OCI-LY3 (cell line): Measurements from ENCODE around the gene ASCL5.

Experiments
- H2AFZ ChIP-seq: fragments of 200-600, 300-600 bp; shearing (Covaris generic); 2 replicates; pipeline ENCODE4 v1.6.0; 2014; ENCODE audit warnings: antibody characterized with exemption, low read depth, low read length
- H3K27ac ChIP-seq: fragments of 200-600, 300-600 bp; sonication (generic); 2 replicates; pipeline ENCODE4 v1.5.1; 2014; ENCODE audit warnings: mild to moderate bottlenecking, low read length, moderate library complexity, mixed read lengths
- H3K27me3 ChIP-seq: fragments of 200-600, 300-600 bp; sonication (generic); 2 replicates; pipeline ENCODE4 v1.6.1; 2014; ENCODE audit warnings: low read depth, low read length, mixed read lengths
- H3K36me3 ChIP-seq: fragments of 200-600, 300-600 bp; sonication (generic); replicated peaks from 2 replicates; pipeline ENCODE3; 2014; ENCODE audit warnings: low read depth, low read length, mixed read lengths
- H3K4me1 ChIP-seq: fragments of 300-600, 200-600 bp; sonication (generic); 2 replicates; pipeline ENCODE4 v1.6.1; 2014; ENCODE audit warnings: low read length, mixed read lengths
- H3K4me2 ChIP-seq: fragments of 200-600, 300-600 bp; sonication (generic); 2 replicates; pipeline ENCODE4 v1.6.1; 2014; ENCODE audit warnings: low read length, mixed read lengths
- H3K4me3 ChIP-seq: fragments of 300-600, 200-600 bp; sonication (generic); 2 replicates; pipeline ENCODE4 v1.5.1; 2014; ENCODE audit warnings: antibody characterized with exemption, mild to moderate bottlenecking, low read length, moderate library complexity
- H3K79me2 ChIP-seq: fragments of 300-600, 200-600 bp; shearing (Covaris generic); 2 replicates; pipeline ENCODE4 v1.6.1; 2014; ENCODE audit warnings: mild to moderate bottlenecking, low read length, mixed read lengths
- H3K9ac ChIP-seq: fragments of 300-600, 200-600 bp; shearing (Covaris generic); 2 replicates; pipeline ENCODE4 v1.6.0; 2014; ENCODE audit warnings: mild to moderate bottlenecking, low read length, moderate library complexity
- H3K9me3 ChIP-seq: fragments of 200-600, 300-600 bp; shearing (Covaris generic); 2 replicates; pipeline ENCODE4 v1.6.1; 2014; ENCODE audit warnings: low read length, mixed read lengths; ENCODE audit not compliant: insufficient read depth
- H4K20me1 ChIP-seq: fragments of 200-600, 300-600 bp; sonication (generic); 2 replicates; pipeline ENCODE4 v1.6.1; 2016; ENCODE audit warnings: low read length, mixed read lengths; ENCODE audit not compliant: insufficient read depth
- EZH2phosphoT487 ChIP-seq: fragments of 200-600 bp; shearing (Covaris generic); IDR thresholded peaks from 2 replicates; pipeline ENCODE4 v1.6.1; 2018; ENCODE audit warnings: antibody characterized with exemption, mixed run types, low read depth
- TF ChIP-seq, protein P1 (sequence below): fragments of 200-600, 300-600 bp; sonication (generic); IDR thresholded peaks from 2 replicates; pipeline ENCODE4 v1.5.1; 2014; ENCODE audit warnings: antibody characterized with exemption, low read length, low read depth

The ASCL5 gene, protein sequence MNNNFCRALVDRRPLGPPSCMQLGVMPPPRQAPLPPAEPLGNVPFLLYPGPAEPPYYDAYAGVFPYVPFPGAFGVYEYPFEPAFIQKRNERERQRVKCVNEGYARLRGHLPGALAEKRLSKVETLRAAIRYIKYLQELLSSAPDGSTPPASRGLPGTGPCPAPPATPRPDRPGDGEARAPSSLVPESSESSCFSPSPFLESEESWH

DNA sequence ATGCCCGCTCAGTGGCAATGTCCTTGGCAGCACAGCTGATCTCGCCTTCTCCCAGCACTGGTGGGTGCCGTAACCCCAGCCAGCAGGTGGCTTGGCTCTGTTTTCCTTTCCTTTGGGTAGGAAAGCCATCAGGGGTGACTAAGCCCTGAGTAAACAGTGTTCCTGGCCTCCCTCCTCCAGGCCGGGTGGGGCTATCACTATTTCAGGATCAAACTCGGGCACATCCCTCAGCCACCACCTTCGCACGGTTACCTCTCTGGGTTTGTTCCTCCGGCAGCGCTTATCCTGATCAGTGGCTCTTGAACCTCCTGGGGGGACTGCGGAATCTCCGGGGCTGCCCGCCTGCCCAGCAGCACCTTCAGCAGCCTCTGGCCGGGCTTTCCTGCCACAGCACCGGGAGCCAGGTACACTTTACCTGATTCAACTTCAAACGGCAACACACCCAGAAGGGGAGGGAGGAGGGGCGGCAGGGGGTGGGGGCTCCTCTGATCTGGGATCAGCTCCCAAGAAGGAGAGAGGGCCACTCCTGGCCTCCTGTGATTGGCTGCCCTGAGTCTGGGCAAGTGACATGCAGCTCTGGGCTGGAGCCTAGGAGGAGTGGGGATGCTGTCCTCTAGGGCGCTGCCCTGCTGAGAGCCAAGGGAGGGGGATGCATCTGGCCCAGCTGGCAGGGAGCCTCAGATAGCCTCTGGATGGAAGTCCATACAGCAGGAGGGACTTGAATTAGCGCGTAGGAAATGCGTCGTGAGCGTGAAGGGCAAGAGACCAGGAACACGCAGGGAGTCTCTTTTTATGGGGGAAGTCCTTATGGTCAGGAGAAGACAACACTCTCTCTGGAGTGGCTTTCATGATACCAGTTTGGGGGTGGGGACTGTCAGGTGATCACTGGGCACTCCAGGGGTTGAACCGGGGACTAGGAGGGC, at the start of gene ASCL5:
TSS of gene ASCL5 (minus strand) at position 353 of the 923 bp plus-strand sequence. CDS start 11,812 bp downstream, outside the sequence.
- no peak within 1 kb of the TSS for H3K9ac ChIP-seq
- no peaks in the 10 kb centered on the region for H3K36me3 ChIP-seq
- H3K9me3 ChIP-seq: no peaks in the 10 kb centered on the region
- H4K20me1 ChIP-seq: no peaks in the 10 kb centered on the region
- no peaks in the 10 kb centered on the region for H3K4me1 ChIP-seq
- H3K79me2 ChIP-seq: no peaks in the 10 kb centered on the region
- H3K27me3 ChIP-seq: peaks cover 42% of the 10 kb centered on the region
- no peak within 1 kb of the TSS for H3K4me3 ChIP-seq
- TF ChIP-seq, protein P1, sequence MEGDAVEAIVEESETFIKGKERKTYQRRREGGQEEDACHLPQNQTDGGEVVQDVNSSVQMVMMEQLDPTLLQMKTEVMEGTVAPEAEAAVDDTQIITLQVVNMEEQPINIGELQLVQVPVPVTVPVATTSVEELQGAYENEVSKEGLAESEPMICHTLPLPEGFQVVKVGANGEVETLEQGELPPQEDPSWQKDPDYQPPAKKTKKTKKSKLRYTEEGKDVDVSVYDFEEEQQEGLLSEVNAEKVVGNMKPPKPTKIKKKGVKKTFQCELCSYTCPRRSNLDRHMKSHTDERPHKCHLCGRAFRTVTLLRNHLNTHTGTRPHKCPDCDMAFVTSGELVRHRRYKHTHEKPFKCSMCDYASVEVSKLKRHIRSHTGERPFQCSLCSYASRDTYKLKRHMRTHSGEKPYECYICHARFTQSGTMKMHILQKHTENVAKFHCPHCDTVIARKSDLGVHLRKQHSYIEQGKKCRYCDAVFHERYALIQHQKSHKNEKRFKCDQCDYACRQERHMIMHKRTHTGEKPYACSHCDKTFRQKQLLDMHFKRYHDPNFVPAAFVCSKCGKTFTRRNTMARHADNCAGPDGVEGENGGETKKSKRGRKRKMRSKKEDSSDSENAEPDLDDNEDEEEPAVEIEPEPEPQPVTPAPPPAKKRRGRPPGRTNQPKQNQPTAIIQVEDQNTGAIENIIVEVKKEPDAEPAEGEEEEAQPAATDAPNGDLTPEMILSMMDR: no peak
- H3K27ac ChIP-seq: no peak within 1 kb of the TSS
- no peak within 1 kb of the TSS for H3K4me2 ChIP-seq
- no peak within 1 kb of the TSS for H2AFZ ChIP-seq

- H3K79me2 ChIP-seq: no peaks in the 10 kb centered on the region
- H3K4me2 ChIP-seq: no peak overlapping the region
- H3K27me3 ChIP-seq: peaks cover 31% of the 10 kb centered on the region
- H3K4me3 ChIP-seq: no peak overlapping the region
- H3K9ac ChIP-seq: no peak overlapping the region
- no peaks in the 10 kb centered on the region for H3K9me3 ChIP-seq
- TF ChIP-seq, protein P1: no peak
- TF ChIP-seq EZH2phosphoT487: no peak
- no peak overlapping the region for H2AFZ ChIP-seq
- H4K20me1 ChIP-seq: no peaks in the 10 kb centered on the region
- no peak overlapping the region for H3K27ac ChIP-seq
- peaks cover 13% of the 10 kb centered on the region for H3K4me1 ChIP-seq
- H3K36me3 ChIP-seq: no peaks in the 10 kb centered on the region
Observed at GRCh38 chr1:201175820-201176500, 49.0 kb upstream of the ASCL5 start.

- Histone ChIP-seq H3K79me2 (no peaks in the 10 kb centered on the region), H3K9ac (no peak overlapping the region), H3K27ac (no peak overlapping the region), H3K4me2 (no peak overlapping the region), H3K27me3 (peaks cover 11% of the 10 kb centered on the region; the same call in 1 of the 2 replicates), H3K4me3 (no peak overlapping the region), H3K36me3 (no peaks in the 10 kb centered on the region), H4K20me1 (no peaks in the 10 kb centered on the region), H3K4me1 (peaks cover 20% of the 10 kb centered on the region), H2AFZ (no peak overlapping the region), H3K9me3 (no peaks in the 10 kb centered on the region)
- no peak for TF ChIP-seq EZH2phosphoT487
- TF ChIP-seq, protein P1: no peak
Observed at GRCh38 chr1:201173736-201174135, 46.8 kb upstream of the ASCL5 start.
